Right atrium auricular region (tissue), 2 donors: Measurements from ENCODE around the gene FETUB. TPM values are rescaled to one million over a fixed set of nuclear protein-coding genes. Genes with fewer than 3 reads are reported as not detected.
A peak's percentile ranks its signal among the peaks of the same experiment; 100 is the strongest.
"Not testable (repeated sequence)": the region's sequence is repeated elsewhere in the genome, so short reads cannot be mapped to it uniquely, and the experiment has no call there.

Experiments used
- DNase-seq: peaks from one replicate; pipeline ENCODE4 v3.0.0-alpha.2; 2019; ENCODE audit warnings: low spot score
- H3K27ac ChIP-seq, 2 donors: fragments of 200-600 bp; sonication (generic); 1 replicate in 1 of 2; 2 replicates in 1 of 2; pipeline ENCODE4 v1.5.1; 2016 to 2019
- H3K27me3 ChIP-seq, 2 donors: fragments of 200-600 bp; sonication (generic); one replicate each; pipeline versions ENCODE4 v1.5.1 to v1.6.0; 2017 to 2019
- H3K36me3 ChIP-seq: fragments of 200-600 bp; sonication (generic); one replicate; pipeline ENCODE4 v1.5.1; 2016
- H3K4me1 ChIP-seq, 2 donors: fragments of 200-600 bp; sonication (generic); one replicate each; pipeline versions ENCODE4 v1.5.1 to v1.6.0; 2017 to 2019
- H3K4me3 ChIP-seq, 2 donors: fragments of 200-600 bp; sonication (generic); 1 replicate in 1 of 2; 2 replicates in 1 of 2; pipeline ENCODE4 v1.5.1; 2017 to 2019; ENCODE audit warnings: mild to moderate bottlenecking in 1 of 2, moderate library complexity in 1 of 2
- H3K9me3 ChIP-seq, 2 donors: fragments of 200-600 bp; sonication (generic); one replicate each; pipeline ENCODE4 v1.5.1; 2019
- total RNA-seq, 2 donors: library from RNA; depleted of rRNA; stranded (reverse); fragments of >200 nt; gene quantifications; one replicate each; pipeline ENCODE4 v1.1.0, GENCODE V29; 2016
- TF ChIP-seq, protein P1 (sequence below), 2 donors: fragments of 200-600 bp; sonication (generic); IDR thresholded peaks; one replicate each; pipeline ENCODE4 v1.5.1; 2019; ENCODE audit warnings: antibody characterized with exemption in 2 of 2

FETUB gene
- total RNA-seq, 2 donors from 2014 or later, result not detected

DNA sequence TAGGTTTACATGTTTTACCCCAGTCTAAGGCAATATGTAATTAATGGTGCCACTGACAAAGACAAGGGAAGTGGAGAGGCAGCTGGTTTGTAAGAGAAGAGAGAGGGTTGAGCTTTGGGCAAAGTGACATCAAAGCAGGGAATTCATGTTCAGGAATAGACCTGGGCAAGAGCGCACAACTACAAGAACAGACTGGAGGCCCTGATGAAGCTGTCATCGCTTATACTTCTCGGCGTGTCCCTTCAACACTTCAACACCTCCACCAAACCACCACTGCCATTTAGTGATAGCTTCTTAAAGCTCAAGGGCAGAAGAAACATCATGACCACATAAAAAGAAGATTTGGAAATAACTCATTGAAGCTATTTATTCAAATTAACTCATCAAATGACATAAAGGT is 57.3 kb downstream of the FETUB start:
- DNase-seq, result no peak
- TF ChIP-seq, protein P1, sequence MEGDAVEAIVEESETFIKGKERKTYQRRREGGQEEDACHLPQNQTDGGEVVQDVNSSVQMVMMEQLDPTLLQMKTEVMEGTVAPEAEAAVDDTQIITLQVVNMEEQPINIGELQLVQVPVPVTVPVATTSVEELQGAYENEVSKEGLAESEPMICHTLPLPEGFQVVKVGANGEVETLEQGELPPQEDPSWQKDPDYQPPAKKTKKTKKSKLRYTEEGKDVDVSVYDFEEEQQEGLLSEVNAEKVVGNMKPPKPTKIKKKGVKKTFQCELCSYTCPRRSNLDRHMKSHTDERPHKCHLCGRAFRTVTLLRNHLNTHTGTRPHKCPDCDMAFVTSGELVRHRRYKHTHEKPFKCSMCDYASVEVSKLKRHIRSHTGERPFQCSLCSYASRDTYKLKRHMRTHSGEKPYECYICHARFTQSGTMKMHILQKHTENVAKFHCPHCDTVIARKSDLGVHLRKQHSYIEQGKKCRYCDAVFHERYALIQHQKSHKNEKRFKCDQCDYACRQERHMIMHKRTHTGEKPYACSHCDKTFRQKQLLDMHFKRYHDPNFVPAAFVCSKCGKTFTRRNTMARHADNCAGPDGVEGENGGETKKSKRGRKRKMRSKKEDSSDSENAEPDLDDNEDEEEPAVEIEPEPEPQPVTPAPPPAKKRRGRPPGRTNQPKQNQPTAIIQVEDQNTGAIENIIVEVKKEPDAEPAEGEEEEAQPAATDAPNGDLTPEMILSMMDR (IDR thresholded peaks at IDR 0.05), result no peak
- H3K36me3 ChIP-seq, result no peaks in the 10 kb centered on the region
- peaks cover 0 to 7% of the 10 kb centered on the region in 2 donors for H3K4me1 ChIP-seq
- no peaks in the 10 kb centered on the region for H3K27me3 ChIP-seq
- no peak overlapping the region for H3K4me3 ChIP-seq
- H3K27ac ChIP-seq, result peak overlapping the region; percentile 35 to 64
- no peaks in the 10 kb centered on the region for H3K9me3 ChIP-seq

DNA sequence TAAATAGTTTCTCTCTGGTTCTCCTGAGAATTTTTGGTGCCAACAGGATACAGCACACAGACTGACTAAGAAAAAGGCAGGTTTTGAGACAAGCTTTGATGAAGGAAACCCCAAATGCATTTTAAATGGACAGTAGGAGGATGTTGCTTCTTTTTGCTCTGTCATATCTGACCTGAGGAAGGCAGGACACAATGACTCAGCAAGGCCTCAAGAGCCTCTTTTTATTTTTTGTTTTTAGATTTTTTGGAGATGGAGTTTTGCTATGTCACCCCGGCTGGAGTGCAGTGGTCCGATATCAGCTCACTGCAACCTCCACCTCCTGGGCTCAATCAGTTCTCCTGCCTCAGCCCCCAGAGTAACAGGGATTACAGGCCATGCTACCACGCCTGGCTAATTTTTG is 60.1 kb downstream of the FETUB start:
- Histone ChIP-seq H3K4me1 (peaks cover 0 to 7% of the 10 kb centered on the region in 2 donors), H3K36me3 (no peaks in the 10 kb centered on the region), H3K4me3 (no peak overlapping the region), H3K9me3 (no peaks in the 10 kb centered on the region), H3K27ac (no peak overlapping the region), H3K27me3 (no peaks in the 10 kb centered on the region)
- DNase-seq, result no peak
- TF ChIP-seq, protein P1 (IDR thresholded peaks at IDR 0.05), result no peak

DNA sequence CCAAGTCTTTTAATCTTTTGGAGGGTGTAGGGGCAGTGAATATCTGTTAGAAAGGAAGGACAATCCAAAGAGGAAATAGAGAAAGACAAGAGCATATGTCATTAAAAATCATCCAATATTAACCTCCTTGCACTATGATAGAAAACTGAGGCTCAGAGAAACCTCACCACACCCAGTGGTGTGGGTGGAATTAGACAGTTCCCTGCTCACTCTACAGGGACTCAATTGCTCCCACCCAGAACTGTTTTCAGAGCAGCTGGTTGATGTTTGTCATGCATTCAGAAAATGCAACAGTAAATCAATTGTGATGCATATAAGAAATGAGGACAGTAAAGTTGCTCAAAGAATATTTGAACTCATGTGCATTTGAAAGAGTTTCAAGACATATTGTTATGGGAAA is 62.3 kb downstream of the FETUB start:
- H3K27ac ChIP-seq, H3K27me3 ChIP-seq, H3K9me3 ChIP-seq, DNase-seq, H3K36me3 ChIP-seq, H3K4me3 ChIP-seq, H3K4me1 ChIP-seq: not testable (repeated sequence)

Other genes starting within 250 kb of the FETUB start
- gene CRYGS, start 96.0 kb upstream of the FETUB start, total RNA-seq, result under 1 TPM in 1 of 2 donors, not detected in 1; 0.67 TPM
- 10 to 100 TPM in 1 of 2 donors, 1 to 10 TPM in 1; 8.6 to 10.3 TPM for gene TBCCD1, start 73.1 kb upstream of the FETUB start, total RNA-seq
- 10 to 100 TPM; 39.1 to 39.3 TPM for gene DNAJB11, start 69.7 kb upstream of the FETUB start, total RNA-seq
- gene AHSG, start 27.3 kb upstream of the FETUB start, total RNA-seq, result not detected
- not detected for gene HRG, start 25.6 kb downstream of the FETUB start, total RNA-seq
- under 1 TPM in 1 of 2 donors, not detected in 1; 0.59 TPM for gene KNG1, start 77.0 kb downstream of the FETUB start, total RNA-seq
- gene EIF4A2, start 143.2 kb downstream of the FETUB start, total RNA-seq, result 100 to 1,000 TPM; 302 to 323 TPM
- 1 to 10 TPM; 7.2 to 8.9 TPM for gene RFC4, start 166.1 kb downstream of the FETUB start, total RNA-seq
- 10 to 100 TPM in 1 of 2 donors, 1 to 10 TPM in 1; 2.4 to 19.1 TPM for gene ADIPOQ, start 202.3 kb downstream of the FETUB start, total RNA-seq